Vagina (tissue), 2 donors: Measurements from ENCODE around the gene ASB13. TPM values are rescaled to one million over a fixed set of nuclear protein-coding genes. Genes with fewer than 3 reads are reported as not detected.

Source experiments
- DNase-seq, 2 donors: peaks; one replicate each; pipeline ENCODE4 v3.0.0-alpha.2; 2017; ENCODE audit errors: extremely low spot score in 2 of 2
- H3K27ac ChIP-seq: fragments of 200-600 bp; sonication (generic); one replicate; pipeline ENCODE4 v1.5.1; 2019
- H3K27me3 ChIP-seq: fragments of 200-600 bp; sonication (generic); one replicate; pipeline ENCODE4 v1.5.1; 2019
- H3K36me3 ChIP-seq, 2 donors: fragments of 200-600 bp; sonication (generic); one replicate each; pipeline ENCODE4 v1.5.1; 2017 to 2019
- H3K4me1 ChIP-seq: fragments of 200-600 bp; sonication (generic); one replicate; pipeline ENCODE4 v1.5.1; 2019
- H3K4me3 ChIP-seq, 2 donors: fragments of 200-600 bp; sonication (generic); 1 replicate in 1 of 2; 2 replicates in 1 of 2; pipeline ENCODE4 v1.5.1; 2016 to 2019
- H3K9me3 ChIP-seq: fragments of 200-600 bp; sonication (generic); one replicate; pipeline ENCODE4 v1.5.1; 2019
- POLR2A ChIP-seq, 2 donors: fragments of 450-650 bp; IDR thresholded peaks; one replicate each; pipeline ENCODE4 v1.6.1; 2017; ENCODE audit warnings: antibody characterized with exemption in 2 of 2, mild to moderate bottlenecking in 2 of 2, moderate library complexity in 2 of 2
- POLR2AphosphoS5 ChIP-seq, 2 donors: sonication (generic); formaldehyde crosslinking; IDR thresholded peaks; one replicate each; pipeline ENCODE4 v1.9.0; 2017; ENCODE audit warnings: antibody characterized with exemption in 2 of 2, mild to moderate bottlenecking in 2 of 2, low read depth in 1 of 2; ENCODE audit not compliant: insufficient read depth in 1 of 2
- intact Hi-C: fragments of 100-400 bp; cut with DNase I; formaldehyde crosslinking; loops from one replicate; pipeline ENCODE4 v1.15.1; 2023
- total RNA-seq: library from RNA; depleted of rRNA; stranded (reverse); fragments of >200 nt; gene quantifications from one replicate; pipeline ENCODE4 v1.2.3, GENCODE V29; 2016
- TF ChIP-seq, protein P1 (sequence below), 3 experiments: fragments of 450-650 bp in 2 of 3; fragments of 200-600 bp in 1 of 3; sonication (generic) in 1 of 3; IDR thresholded peaks; one replicate each; pipeline ENCODE4 v1.5.1; 2017 to 2019; ENCODE audit warnings: antibody characterized with exemption in 3 of 3, mild to moderate bottlenecking in 2 of 3, moderate library complexity in 2 of 3

Gene ASB13, protein sequence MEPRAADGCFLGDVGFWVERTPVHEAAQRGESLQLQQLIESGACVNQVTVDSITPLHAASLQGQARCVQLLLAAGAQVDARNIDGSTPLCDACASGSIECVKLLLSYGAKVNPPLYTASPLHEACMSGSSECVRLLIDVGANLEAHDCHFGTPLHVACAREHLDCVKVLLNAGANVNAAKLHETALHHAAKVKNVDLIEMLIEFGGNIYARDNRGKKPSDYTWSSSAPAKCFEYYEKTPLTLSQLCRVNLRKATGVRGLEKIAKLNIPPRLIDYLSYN
- total RNA-seq: 17.4 TPM

DNA sequence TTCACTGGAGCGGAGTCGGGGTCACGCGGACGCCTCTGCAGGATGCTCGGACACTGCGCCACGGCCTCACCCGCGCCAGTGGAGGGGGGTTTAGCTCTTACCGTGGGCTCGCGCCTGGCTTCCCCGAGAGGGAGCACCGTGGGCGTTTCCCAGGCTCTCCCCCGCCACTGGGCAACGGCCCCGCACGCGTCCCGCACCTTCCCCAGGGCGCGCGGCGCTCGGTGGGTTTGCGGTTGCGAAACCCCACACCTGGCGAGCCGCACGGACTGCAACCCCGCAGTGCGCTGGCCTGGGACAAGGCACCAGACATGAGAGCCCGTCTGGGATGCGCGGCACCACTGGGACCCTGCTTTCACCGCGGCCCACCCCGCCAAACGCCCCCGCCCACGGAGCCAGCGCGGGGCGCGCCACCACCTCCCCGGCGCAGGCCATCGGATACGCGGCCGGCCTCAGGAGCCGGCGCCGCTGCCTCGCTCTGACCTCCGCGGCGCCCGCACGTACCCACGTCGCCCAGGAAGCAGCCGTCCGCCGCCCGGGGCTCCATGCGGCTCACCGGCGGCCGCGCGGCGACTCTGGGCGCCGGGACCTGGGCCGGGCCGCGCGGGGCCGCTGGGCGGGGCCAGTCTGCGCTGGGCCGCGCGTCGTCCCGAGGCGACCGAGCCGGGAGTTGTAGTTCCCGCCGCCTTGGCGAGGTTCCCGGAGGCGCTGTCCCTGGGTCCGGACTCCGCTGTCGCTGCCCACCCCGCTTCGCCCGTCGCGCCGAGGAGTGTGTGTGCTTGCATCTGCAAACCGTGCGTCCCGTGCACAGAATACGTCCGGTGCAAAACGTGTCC, at the start of gene ASB13:
Gene ASB13, minus strand, starts transcription at position 588 of the 833 bp plus-strand sequence. Its CDS starts 44 bp downstream, at position 544.
- intact Hi-C loops: loop anchor here (10.0 kb wide), 1 partner anchor 219 kb away; the partner anchor contains the start of gene ANKRD16
- TF ChIP-seq POLR2A (IDR thresholded peaks at IDR 0.05) (peak in 1 of 2 donors; percentile 51), POLR2AphosphoS5 (IDR thresholded peaks at IDR 0.05; ENCODE audit: insufficient read depth in 1 of 2, low read depth in 1 of 2) (peak in 1 of 2 donors; percentile 47)
- TF ChIP-seq, protein P1, sequence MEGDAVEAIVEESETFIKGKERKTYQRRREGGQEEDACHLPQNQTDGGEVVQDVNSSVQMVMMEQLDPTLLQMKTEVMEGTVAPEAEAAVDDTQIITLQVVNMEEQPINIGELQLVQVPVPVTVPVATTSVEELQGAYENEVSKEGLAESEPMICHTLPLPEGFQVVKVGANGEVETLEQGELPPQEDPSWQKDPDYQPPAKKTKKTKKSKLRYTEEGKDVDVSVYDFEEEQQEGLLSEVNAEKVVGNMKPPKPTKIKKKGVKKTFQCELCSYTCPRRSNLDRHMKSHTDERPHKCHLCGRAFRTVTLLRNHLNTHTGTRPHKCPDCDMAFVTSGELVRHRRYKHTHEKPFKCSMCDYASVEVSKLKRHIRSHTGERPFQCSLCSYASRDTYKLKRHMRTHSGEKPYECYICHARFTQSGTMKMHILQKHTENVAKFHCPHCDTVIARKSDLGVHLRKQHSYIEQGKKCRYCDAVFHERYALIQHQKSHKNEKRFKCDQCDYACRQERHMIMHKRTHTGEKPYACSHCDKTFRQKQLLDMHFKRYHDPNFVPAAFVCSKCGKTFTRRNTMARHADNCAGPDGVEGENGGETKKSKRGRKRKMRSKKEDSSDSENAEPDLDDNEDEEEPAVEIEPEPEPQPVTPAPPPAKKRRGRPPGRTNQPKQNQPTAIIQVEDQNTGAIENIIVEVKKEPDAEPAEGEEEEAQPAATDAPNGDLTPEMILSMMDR (IDR thresholded peaks at IDR 0.05): no peak
- peak in 1 of 2 donors; percentile 76 for DNase-seq
- H3K9me3 ChIP-seq: no peaks in the 10 kb centered on the region
- H3K4me1 ChIP-seq: peaks cover 35% of the 10 kb centered on the region
- no peaks in the 10 kb centered on the region for H3K36me3 ChIP-seq
- peak within 1 kb of the TSS; percentile 84 for H3K27ac ChIP-seq
- no peaks in the 10 kb centered on the region for H3K27me3 ChIP-seq
- peak within 1 kb of the TSS; percentile 95 to 96 for H3K4me3 ChIP-seq

DNA sequence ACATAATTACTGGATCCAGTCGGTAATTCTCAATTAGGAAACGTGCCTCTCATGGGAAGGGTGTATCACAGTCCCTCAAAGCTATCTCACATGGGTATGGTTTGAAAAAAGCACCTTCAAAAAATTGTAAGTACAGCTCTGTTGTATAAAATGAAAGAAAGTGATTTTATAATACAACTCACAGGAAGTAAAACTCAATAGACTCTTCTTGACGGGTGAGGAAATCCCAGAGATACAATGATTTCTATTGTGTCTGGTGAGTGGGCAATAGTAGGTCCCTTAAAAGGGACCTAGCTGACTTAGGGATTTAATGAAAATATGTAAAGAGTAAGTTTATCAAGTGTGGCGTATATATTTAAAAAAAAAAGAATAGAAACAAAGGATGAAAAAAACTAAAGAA, 45.2 kb upstream of the ASB13 start:
- Histone ChIP-seq H3K36me3 (no peaks in the 10 kb centered on the region), H3K4me1 (peaks cover 10% of the 10 kb centered on the region), H3K27ac (no peak overlapping the region), H3K4me3 (no peak overlapping the region), H3K27me3 (no peaks in the 10 kb centered on the region), H3K9me3 (no peaks in the 10 kb centered on the region)
- intact Hi-C loops: no loop called here
- TF ChIP-seq POLR2A (IDR thresholded peaks at IDR 0.05): no peak
- no peak for TF ChIP-seq POLR2AphosphoS5 (IDR thresholded peaks at IDR 0.05; ENCODE audit: insufficient read depth in 1 of 2, low read depth in 1 of 2)
- TF ChIP-seq, protein P1 (IDR thresholded peaks at IDR 0.05): no peak
- no peak for DNase-seq

DNA sequence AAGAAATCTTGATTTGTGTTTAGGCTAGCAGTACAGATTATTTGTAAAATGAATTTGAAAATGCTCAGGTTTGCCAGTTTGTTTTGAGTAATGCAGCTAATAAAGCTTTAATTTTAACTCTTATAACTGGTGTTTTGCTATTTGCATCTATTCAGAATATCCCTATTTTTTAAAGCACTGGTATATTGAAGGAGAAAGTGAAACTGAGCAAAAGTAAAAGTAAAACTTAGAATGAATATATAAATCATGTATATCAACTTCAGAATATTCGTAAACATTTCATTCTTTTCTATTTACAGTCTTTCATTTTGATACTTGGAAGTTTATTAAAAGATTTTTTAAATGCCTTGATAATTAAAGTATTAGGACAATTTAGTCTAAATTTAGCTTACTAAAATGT, 44.5 kb upstream of the ASB13 start:
- no peak for DNase-seq
- Histone ChIP-seq H3K9me3 (no peaks in the 10 kb centered on the region), H3K4me1 (peaks cover 10% of the 10 kb centered on the region), H3K27me3 (no peaks in the 10 kb centered on the region), H3K36me3 (no peaks in the 10 kb centered on the region), H3K4me3 (peak overlapping the region in 1 of 2 donors; percentile 7), H3K27ac (no peak overlapping the region)
- intact Hi-C loops: no loop called here
- TF ChIP-seq POLR2AphosphoS5 (IDR thresholded peaks at IDR 0.05; ENCODE audit: insufficient read depth in 1 of 2, low read depth in 1 of 2) (no peak), POLR2A (IDR thresholded peaks at IDR 0.05) (no peak)
- TF ChIP-seq, protein P1 (IDR thresholded peaks at IDR 0.05): no peak

DNA sequence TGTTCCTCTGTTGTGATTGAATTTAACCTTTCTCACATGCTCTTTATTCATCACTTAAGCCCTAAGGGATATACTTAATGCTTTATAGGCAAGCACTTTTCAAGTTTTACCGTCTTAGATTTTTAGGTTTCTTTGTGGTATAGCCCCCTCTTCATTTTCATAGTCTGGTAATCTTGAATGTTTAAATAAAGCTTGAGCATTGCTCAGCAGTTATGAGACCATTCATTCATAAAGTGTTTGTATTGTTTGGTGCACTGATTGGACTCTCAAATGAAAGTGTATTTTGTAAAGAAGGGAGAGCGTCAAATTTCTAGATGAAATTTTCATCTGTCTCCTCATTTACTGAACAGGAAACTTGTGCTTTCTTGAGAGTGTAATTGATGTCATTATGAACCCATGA, 43.5 kb upstream of the ASB13 start:
- no peaks in the 10 kb centered on the region for H3K27me3 ChIP-seq
- no peak for TF ChIP-seq POLR2A (IDR thresholded peaks at IDR 0.05)
- TF ChIP-seq, protein P1 (IDR thresholded peaks at IDR 0.05): no peak
- no peak for TF ChIP-seq POLR2AphosphoS5 (IDR thresholded peaks at IDR 0.05; ENCODE audit: insufficient read depth in 1 of 2, low read depth in 1 of 2)
- intact Hi-C loops: no loop called here
- no peaks in the 10 kb centered on the region for H3K36me3 ChIP-seq
- H3K4me3 ChIP-seq: no peak overlapping the region
- H3K27ac ChIP-seq: no peak overlapping the region
- DNase-seq: no peak
- H3K4me1 ChIP-seq: peaks cover 10% of the 10 kb centered on the region
- H3K9me3 ChIP-seq: no peaks in the 10 kb centered on the region
